Effector CD4-positive, alpha-beta T cell (primary cell): ENCODE data around the gene PAX7.

Experiments used
- DNase-seq: peaks from one replicate; pipeline ENCODE4 v3.0.0-alpha.2; 2020

The PAX7 gene

GRCh38 chr1:18619467-18619835, 11.2 kb upstream of the PAX7 start:
- no peak for DNase-seq

GRCh38 chr1:18628511-18628910, 2.1 kb upstream of the PAX7 start:
- no peak for DNase-seq

GRCh38 chr1:18629659-18630510, 761 bp upstream of the PAX7 start:
- no peak for DNase-seq

- no peak for DNase-seq
These were observed 1.0 kb downstream of the PAX7 start for GRCh38 chr1:18631496-18632217.

GRCh38 chr1:18632218-18632588, 1.6 kb downstream of the PAX7 start:
- DNase-seq = no peak

GRCh38 chr1:18632783-18633421, 2.3 kb downstream of the PAX7 start:
- no peak for DNase-seq

GRCh38 chr1:18633422-18634155, 2.9 kb downstream of the PAX7 start:
- DNase-seq = no peak

GRCh38 chr1:18634276-18634675, 3.6 kb downstream of the PAX7 start:
- DNase-seq = no peak

GRCh38 chr1:18635070-18635577, 4.5 kb downstream of the PAX7 start:
- DNase-seq = no peak

GRCh38 chr1:18635891-18636595, 5.4 kb downstream of the PAX7 start:
- no peak for DNase-seq

- DNase-seq = no peak
These were observed 6.2 kb downstream of the PAX7 start for GRCh38 chr1:18636596-18637508.

- DNase-seq = no peak
These were observed 6.9 kb downstream of the PAX7 start for GRCh38 chr1:18637511-18637960.

- DNase-seq = no peak
These were observed 7.6 kb downstream of the PAX7 start for GRCh38 chr1:18637962-18638834.

GRCh38 chr1:18638835-18639364, 8.3 kb downstream of the PAX7 start:
- no peak for DNase-seq

- no peak for DNase-seq
These were observed 8.9 kb downstream of the PAX7 start for GRCh38 chr1:18639368-18640055.

GRCh38 chr1:18640228-18641004, 9.8 kb downstream of the PAX7 start:
- DNase-seq = no peak

- no peak for DNase-seq
These were observed 10.6 kb downstream of the PAX7 start for GRCh38 chr1:18641005-18641941.
